Ishikawa (cell line): ENCODE results near the gene MLLT6.

Experiments used
- CEBPB ChIP-seq: IDR thresholded peaks from 2 replicates; pipeline ENCODE4 v1.6.1; 2012
- CREB1 ChIP-seq: IDR thresholded peaks from 2 replicates; pipeline ENCODE4 v1.6.1; 2012; ENCODE audit warnings: low read depth
- EGR1 ChIP-seq: IDR thresholded peaks from 2 replicates; pipeline ENCODE4 v1.6.1; 2012
- EP300 ChIP-seq: IDR thresholded peaks from 2 replicates; pipeline ENCODE4 v1.6.1; 2012; ENCODE audit warnings: borderline replicate concordance
- FOXM1 ChIP-seq: IDR thresholded peaks from 2 replicates; pipeline ENCODE4 v1.6.1; 2012; ENCODE audit warnings: low read depth, borderline replicate concordance
- MAX ChIP-seq: IDR thresholded peaks from 2 replicates; pipeline ENCODE4 v1.6.1; 2012
- NFIC ChIP-seq: IDR thresholded peaks from 2 replicates; pipeline ENCODE4 v1.6.1; 2012
- RAD21 ChIP-seq: IDR thresholded peaks from 2 replicates; pipeline ENCODE4 v1.6.1; 2012; ENCODE audit warnings: low read depth
- REST ChIP-seq: IDR thresholded peaks from 2 replicates; pipeline ENCODE4 v1.6.1; 2012; ENCODE audit warnings: low read depth, mild to moderate bottlenecking
- TAF1 ChIP-seq: IDR thresholded peaks from 2 replicates; pipeline ENCODE4 v1.6.1; 2012; ENCODE audit warnings: low read depth, mild to moderate bottlenecking
- TCF12 ChIP-seq: IDR thresholded peaks from 2 replicates; pipeline ENCODE4 v1.6.1; 2012; ENCODE audit warnings: low read depth
- TEAD4 ChIP-seq: IDR thresholded peaks from 2 replicates; pipeline ENCODE4 v1.6.1; 2012
- USF1 ChIP-seq: IDR thresholded peaks from 2 replicates; pipeline ENCODE4 v1.6.1; 2012
- YY1 ChIP-seq: IDR thresholded peaks from 2 replicates; pipeline ENCODE4 v1.6.1; 2012; ENCODE audit warnings: low read depth
- ZBTB7A ChIP-seq: IDR thresholded peaks from 2 replicates; pipeline ENCODE4 v1.6.1; 2012; ENCODE audit warnings: low read depth

MLLT6 gene

DNA sequence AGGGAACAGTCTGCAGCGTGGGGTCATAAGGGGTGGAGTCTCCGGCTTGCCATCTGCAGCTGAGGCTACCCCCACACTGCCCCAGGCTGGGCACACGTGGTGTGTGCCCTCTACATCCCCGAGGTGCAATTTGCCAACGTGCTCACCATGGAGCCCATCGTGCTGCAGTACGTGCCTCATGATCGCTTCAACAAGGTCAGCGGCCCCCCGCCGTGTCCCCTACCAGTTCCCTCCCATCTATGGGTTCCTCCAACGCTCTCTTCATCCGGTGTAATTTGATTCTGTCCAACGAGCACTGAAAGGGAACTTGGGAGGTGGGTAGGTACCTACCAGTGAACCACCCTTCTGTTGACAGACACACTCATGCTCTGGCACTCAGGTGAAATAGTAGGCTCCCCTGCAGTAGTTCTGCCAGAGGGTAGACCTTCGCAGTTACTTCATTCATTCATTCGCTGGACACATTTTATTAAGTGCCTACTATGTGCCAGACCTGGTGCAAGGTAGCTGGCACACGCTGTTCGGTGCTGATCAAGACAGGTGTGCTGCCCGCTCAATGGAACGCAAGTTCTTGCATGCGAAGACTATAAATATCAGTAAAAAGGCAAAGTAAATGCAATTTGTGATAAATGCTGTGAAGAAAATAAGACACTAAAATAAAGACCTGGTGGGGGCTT is 2.7 kb downstream of the MLLT6 start:
- TF ChIP-seq USF1, result peak; percentile 52; the same call in 1 of the 2 replicates
- no peak for TF ChIP-seq NFIC
- peak; percentile 47; the same call in 1 of the 2 replicates for TF ChIP-seq FOXM1
- TF ChIP-seq TCF12, result peak; percentile 73; the same call in 1 of the 2 replicates
- peak; percentile 62; the same call in 1 of the 2 replicates for TF ChIP-seq EP300
- peak; percentile 82 for TF ChIP-seq MAX
- TF ChIP-seq REST, result no peak

- no peak for TF ChIP-seq USF1
- no peak for TF ChIP-seq NFIC
- no peak for TF ChIP-seq TCF12
- TF ChIP-seq RAD21, result no peak
- TF ChIP-seq CREB1, result no peak
- no peak for TF ChIP-seq TAF1
Observed at GRCh38 chr17:38709104-38709820, 4.2 kb downstream of the MLLT6 start.

GRCh38 chr17:38709864-38710603 is 5.0 kb downstream of the MLLT6 start:
- TF ChIP-seq TAF1, result no peak
- no peak for TF ChIP-seq CEBPB
- TF ChIP-seq USF1, result no peak
- TF ChIP-seq EP300, result no peak
- TF ChIP-seq CREB1, result no peak
- no peak for TF ChIP-seq REST
- no peak for TF ChIP-seq YY1
- no peak for TF ChIP-seq TEAD4
- TF ChIP-seq MAX, result no peak
- TF ChIP-seq EGR1, result no peak
- no peak for TF ChIP-seq ZBTB7A
- TF ChIP-seq RAD21, result no peak
- no peak for TF ChIP-seq NFIC
- TF ChIP-seq TCF12, result no peak
- TF ChIP-seq FOXM1, result no peak

GRCh38 chr17:38710604-38710962 is 5.5 kb downstream of the MLLT6 start:
- TF ChIP-seq RAD21 (no peak), USF1 (no peak), NFIC (no peak), EGR1 (no peak), CREB1 (no peak), TEAD4 (no peak), MAX (no peak), TCF12 (no peak), TAF1 (no peak), YY1 (no peak), CEBPB (no peak), FOXM1 (no peak), REST (no peak), ZBTB7A (no peak), EP300 (no peak)
